Vagina (tissue), 2 donors: ENCODE data around the gene IL6. TPM values are rescaled to one million over a fixed set of nuclear protein-coding genes. Genes with fewer than 3 reads are reported as not detected.
"Not testable (repeated sequence)": the region's sequence is repeated elsewhere in the genome, so short reads cannot be mapped to it uniquely, and the experiment has no call there.

Experiments used
- DNase-seq, 2 donors: peaks; one replicate each; pipeline ENCODE4 v3.0.0-alpha.2; 2017; ENCODE audit errors: extremely low spot score in 2 of 2
- H3K27ac ChIP-seq: fragments of 200-600 bp; sonication (generic); one replicate; pipeline ENCODE4 v1.5.1; 2019
- H3K27me3 ChIP-seq: fragments of 200-600 bp; sonication (generic); one replicate; pipeline ENCODE4 v1.5.1; 2019
- H3K36me3 ChIP-seq, 2 donors: fragments of 200-600 bp; sonication (generic); one replicate each; pipeline ENCODE4 v1.5.1; 2017 to 2019
- H3K4me1 ChIP-seq: fragments of 200-600 bp; sonication (generic); one replicate; pipeline ENCODE4 v1.5.1; 2019
- H3K4me3 ChIP-seq, 2 donors: fragments of 200-600 bp; sonication (generic); 1 replicate in 1 of 2; 2 replicates in 1 of 2; pipeline ENCODE4 v1.5.1; 2016 to 2019
- H3K9me3 ChIP-seq: fragments of 200-600 bp; sonication (generic); one replicate; pipeline ENCODE4 v1.5.1; 2019
- POLR2A ChIP-seq, 2 donors: fragments of 450-650 bp; IDR thresholded peaks; one replicate each; pipeline ENCODE4 v1.6.1; 2017; ENCODE audit warnings: antibody characterized with exemption in 2 of 2, mild to moderate bottlenecking in 2 of 2, moderate library complexity in 2 of 2
- POLR2AphosphoS5 ChIP-seq, 2 donors: sonication (generic); formaldehyde crosslinking; IDR thresholded peaks; one replicate each; pipeline ENCODE4 v1.9.0; 2017; ENCODE audit warnings: antibody characterized with exemption in 2 of 2, mild to moderate bottlenecking in 2 of 2, low read depth in 1 of 2; ENCODE audit not compliant: insufficient read depth in 1 of 2
- intact Hi-C: fragments of 100-400 bp; cut with DNase I; formaldehyde crosslinking; loops from one replicate; pipeline ENCODE4 v1.15.1; 2023
- total RNA-seq: library from RNA; depleted of rRNA; stranded (reverse); fragments of >200 nt; gene quantifications from one replicate; pipeline ENCODE4 v1.2.3, GENCODE V29; 2016
- TF ChIP-seq, protein P1 (sequence below), 3 experiments: fragments of 450-650 bp in 2 of 3; fragments of 200-600 bp in 1 of 3; sonication (generic) in 1 of 3; IDR thresholded peaks; one replicate each; pipeline ENCODE4 v1.5.1; 2017 to 2019; ENCODE audit warnings: antibody characterized with exemption in 3 of 3, mild to moderate bottlenecking in 2 of 3, moderate library complexity in 2 of 3

The IL6 gene
- total RNA-seq, 1 donor from 2014 or later: 12.0 TPM

DNA sequence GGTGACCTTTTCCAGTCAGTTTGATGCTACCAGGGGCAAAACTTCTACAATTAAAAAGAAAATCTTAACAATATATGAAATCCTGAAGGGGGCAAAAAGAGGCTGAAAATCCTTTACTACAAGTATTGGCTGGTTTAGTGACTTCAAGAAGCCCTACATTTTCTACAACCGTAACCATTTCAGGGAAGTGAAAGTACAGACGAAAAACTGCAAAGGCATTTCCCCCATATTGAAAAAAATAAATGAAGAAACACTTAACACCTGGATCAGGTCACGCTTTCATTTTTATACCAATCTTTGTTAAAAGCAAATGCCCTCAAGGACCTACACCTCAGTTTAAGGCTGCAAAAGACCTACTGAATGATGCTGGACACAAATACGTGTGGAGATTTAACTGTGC lies 38.6 kb downstream of the IL6 start:
- no peak for TF ChIP-seq POLR2A (IDR thresholded peaks at IDR 0.05)
- Histone ChIP-seq H3K36me3 (no peaks in the 10 kb centered on the region), H3K9me3 (no peaks in the 10 kb centered on the region), H3K27ac (no peak overlapping the region), H3K27me3 (no peaks in the 10 kb centered on the region), H3K4me3 (no peak overlapping the region), H3K4me1 (no peaks in the 10 kb centered on the region)
- DNase-seq: no peak
- intact Hi-C loops: no loop called here

DNA sequence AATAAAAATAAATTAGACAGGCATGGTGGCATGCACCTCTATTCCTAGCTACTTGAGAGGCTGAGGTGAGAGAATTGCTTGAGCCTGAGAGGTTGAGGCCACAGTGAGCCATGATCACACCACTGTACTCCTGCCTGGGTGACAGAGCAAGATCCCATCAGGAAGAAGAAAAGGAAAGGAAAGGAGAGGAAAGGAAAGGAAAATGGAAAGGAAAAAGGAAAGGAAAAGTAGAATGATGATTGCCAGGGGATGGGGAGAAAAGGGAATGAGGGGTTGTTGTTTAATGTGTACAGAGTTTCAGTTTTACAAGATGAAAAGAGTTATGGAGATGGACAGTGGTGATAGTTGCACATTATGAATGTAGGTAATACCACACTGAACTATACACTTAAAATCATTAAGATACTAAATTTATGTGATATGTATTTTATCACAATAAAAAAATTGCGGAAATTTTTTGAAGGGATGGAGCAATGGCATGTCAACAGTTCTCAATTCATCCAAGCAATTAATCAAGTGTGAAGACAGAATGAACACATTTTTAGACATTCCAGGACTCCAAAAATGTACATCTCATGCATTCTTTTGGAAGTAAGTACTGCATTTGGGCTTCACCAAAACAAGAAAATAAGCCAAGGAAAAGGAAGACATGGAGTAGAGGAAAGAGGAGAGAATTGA lies 44.3 kb downstream of the IL6 start:
- intact Hi-C loops: no loop called here
- Histone ChIP-seq H3K4me3 (no peak overlapping the region), H3K27ac (no peak overlapping the region), H3K9me3 (no peaks in the 10 kb centered on the region), H3K4me1 (no peaks in the 10 kb centered on the region), H3K27me3 (no peaks in the 10 kb centered on the region), H3K36me3 (no peaks in the 10 kb centered on the region)
- DNase-seq: no peak
- TF ChIP-seq POLR2AphosphoS5 (IDR thresholded peaks at IDR 0.05; ENCODE audit: insufficient read depth in 1 of 2, low read depth in 1 of 2) (no peak), POLR2A (IDR thresholded peaks at IDR 0.05) (no peak)
- TF ChIP-seq, protein P1, sequence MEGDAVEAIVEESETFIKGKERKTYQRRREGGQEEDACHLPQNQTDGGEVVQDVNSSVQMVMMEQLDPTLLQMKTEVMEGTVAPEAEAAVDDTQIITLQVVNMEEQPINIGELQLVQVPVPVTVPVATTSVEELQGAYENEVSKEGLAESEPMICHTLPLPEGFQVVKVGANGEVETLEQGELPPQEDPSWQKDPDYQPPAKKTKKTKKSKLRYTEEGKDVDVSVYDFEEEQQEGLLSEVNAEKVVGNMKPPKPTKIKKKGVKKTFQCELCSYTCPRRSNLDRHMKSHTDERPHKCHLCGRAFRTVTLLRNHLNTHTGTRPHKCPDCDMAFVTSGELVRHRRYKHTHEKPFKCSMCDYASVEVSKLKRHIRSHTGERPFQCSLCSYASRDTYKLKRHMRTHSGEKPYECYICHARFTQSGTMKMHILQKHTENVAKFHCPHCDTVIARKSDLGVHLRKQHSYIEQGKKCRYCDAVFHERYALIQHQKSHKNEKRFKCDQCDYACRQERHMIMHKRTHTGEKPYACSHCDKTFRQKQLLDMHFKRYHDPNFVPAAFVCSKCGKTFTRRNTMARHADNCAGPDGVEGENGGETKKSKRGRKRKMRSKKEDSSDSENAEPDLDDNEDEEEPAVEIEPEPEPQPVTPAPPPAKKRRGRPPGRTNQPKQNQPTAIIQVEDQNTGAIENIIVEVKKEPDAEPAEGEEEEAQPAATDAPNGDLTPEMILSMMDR (IDR thresholded peaks at IDR 0.05): no peak

DNA sequence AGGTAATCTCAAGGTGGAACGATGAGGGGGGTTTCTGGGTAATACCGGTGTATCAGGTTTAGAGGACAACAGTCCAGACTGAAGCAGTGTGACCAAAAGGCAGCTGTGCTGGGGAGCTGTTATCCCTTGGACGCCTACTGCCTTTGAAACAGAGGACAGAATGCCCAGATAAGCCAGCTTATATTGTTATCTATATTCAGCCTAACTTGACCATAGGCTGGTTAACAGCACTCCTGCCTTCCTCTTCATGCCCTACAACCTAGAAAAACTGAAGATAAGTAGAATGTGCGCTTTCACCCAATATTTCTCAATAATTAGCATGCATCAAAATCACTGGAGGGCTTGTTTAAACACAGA lies 44.9 kb downstream of the IL6 start:
- DNase-seq: no peak
- TF ChIP-seq, protein P1 (IDR thresholded peaks at IDR 0.05): no peak
- no peak for TF ChIP-seq POLR2A (IDR thresholded peaks at IDR 0.05)
- no peak for TF ChIP-seq POLR2AphosphoS5 (IDR thresholded peaks at IDR 0.05; ENCODE audit: insufficient read depth in 1 of 2, low read depth in 1 of 2)
- Histone ChIP-seq H3K9me3 (no peaks in the 10 kb centered on the region), H3K4me3 (no peak overlapping the region), H3K4me1 (no peaks in the 10 kb centered on the region), H3K36me3 (no peaks in the 10 kb centered on the region), H3K27ac (no peak overlapping the region), H3K27me3 (no peaks in the 10 kb centered on the region)
- intact Hi-C loops: no loop called here

DNA sequence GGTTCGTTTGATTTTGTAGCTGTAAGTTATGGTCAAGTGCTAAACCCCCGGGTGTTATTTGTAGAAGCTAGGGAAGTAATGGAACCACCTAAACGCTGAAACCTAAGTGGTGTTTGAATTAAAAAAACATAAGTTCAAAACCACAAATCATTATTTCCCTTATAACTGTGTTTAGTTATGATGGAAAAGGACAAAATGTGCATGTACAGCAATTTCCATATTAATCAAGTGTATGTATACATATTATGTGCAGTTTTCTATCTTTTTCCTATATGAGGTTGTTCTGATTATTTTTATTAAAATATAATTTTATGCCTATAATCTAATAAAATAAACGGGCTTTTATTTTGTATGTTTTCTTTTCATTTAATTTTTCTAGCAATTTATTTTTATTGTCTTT lies 45.9 kb downstream of the IL6 start:
- no peaks in the 10 kb centered on the region for H3K9me3 ChIP-seq
- no peaks in the 10 kb centered on the region for H3K36me3 ChIP-seq
- no peaks in the 10 kb centered on the region for H3K4me1 ChIP-seq
- no peaks in the 10 kb centered on the region for H3K27me3 ChIP-seq
- no peak for DNase-seq
- no peak overlapping the region for H3K4me3 ChIP-seq
- intact Hi-C loops: no loop called here
- TF ChIP-seq POLR2AphosphoS5 (IDR thresholded peaks at IDR 0.05; ENCODE audit: insufficient read depth in 1 of 2, low read depth in 1 of 2) (no peak), POLR2A (IDR thresholded peaks at IDR 0.05) (no peak)
- TF ChIP-seq, protein P1 (IDR thresholded peaks at IDR 0.05): no peak
- no peak overlapping the region for H3K27ac ChIP-seq

- Histone ChIP-seq H3K36me3 (no peaks in the 10 kb centered on the region), H3K4me1 (no peaks in the 10 kb centered on the region), H3K4me3 (no peak overlapping the region), H3K9me3 (no peaks in the 10 kb centered on the region), H3K27ac (no peak overlapping the region), H3K27me3 (no peaks in the 10 kb centered on the region)
- TF ChIP-seq, protein P1 (IDR thresholded peaks at IDR 0.05): no peak
- TF ChIP-seq POLR2A (IDR thresholded peaks at IDR 0.05) (no peak), POLR2AphosphoS5 (IDR thresholded peaks at IDR 0.05; ENCODE audit: insufficient read depth in 1 of 2, low read depth in 1 of 2) (no peak)
- intact Hi-C loops: no loop called here
- no peak for DNase-seq
Measured at GRCh38 chr7:22776964-22777363, 50.0 kb downstream of the IL6 start.

DNA sequence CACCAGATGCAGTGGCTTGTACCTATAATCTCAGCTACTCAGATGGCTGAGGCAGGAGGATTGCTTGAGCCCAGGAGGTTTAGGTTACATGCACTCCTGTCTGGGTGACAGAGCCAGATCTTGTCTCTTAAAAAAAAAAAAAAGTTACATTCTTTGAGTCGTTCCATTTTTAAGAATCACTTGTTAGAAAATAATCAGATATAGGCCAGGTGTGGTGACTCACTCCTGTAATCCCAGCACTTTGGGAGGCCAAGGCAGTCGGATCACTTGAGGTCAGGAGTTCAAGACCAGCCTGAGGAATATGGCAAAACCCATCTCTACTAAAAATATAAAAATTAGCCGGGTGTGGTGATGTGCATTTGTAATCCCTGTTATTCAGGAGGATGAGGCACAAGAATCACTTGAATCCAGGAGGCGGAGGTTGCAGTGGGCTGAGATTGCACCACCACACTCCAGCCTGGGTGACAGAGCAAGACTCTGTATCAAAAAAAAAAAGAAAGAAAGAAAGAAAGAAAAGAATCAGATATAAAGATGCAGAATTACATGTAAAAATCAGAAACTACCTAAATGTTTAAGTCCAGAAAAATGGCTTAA lies 52.8 kb downstream of the IL6 start:
- not testable (repeated sequence) for H3K27ac ChIP-seq, H3K9me3 ChIP-seq, H3K4me1 ChIP-seq, H3K27me3 ChIP-seq, H3K36me3 ChIP-seq, DNase-seq, H3K4me3 ChIP-seq
- intact Hi-C loops: loop anchor here (5.0 kb wide), 1 partner anchor 218 kb away; no protein-coding TSS in a partner anchor
